SK-N-SH (cell line): ENCODE measurements around the gene CFAP91. TPM values are rescaled to one million over a fixed set of nuclear protein-coding genes. Genes with fewer than 3 reads are reported as not detected.

ENCODE experiments used
- CTCF ChIA-PET: fragments of 300-600, 350-600 bp; formaldehyde crosslinking; extraction: SDS; loops from one replicate; lab custom pipeline; 2021; lab: Yijun Ruan, JAX
- POLR2A ChIA-PET: fragments of 350-600 bp; sonication (Branson Sonifier 250); formaldehyde crosslinking; extraction: SDS; loops from one replicate; lab custom pipeline; 2020; ENCODE audit warnings: antibody characterized with exemption, inconsistent platforms; lab: Yijun Ruan, JAX
- DNase-seq: peaks from one replicate; pipeline ENCODE4 v3.0.0; 2012
- H2AFZ ChIP-seq: fragments of 200-600 bp; sonication (generic); 2 replicates; pipeline ENCODE4 v1.8.1; 2016; ENCODE audit warnings: antibody characterized with exemption, mild to moderate bottlenecking, low read depth
- H3F3A ChIP-seq: fragments of 200-600 bp; sonication (generic); replicated peaks from 2 replicates; pipeline ENCODE3; 2016; ENCODE audit warnings: antibody characterized with exemption, mild to moderate bottlenecking; ENCODE audit not compliant: insufficient read depth
- H3K27ac ChIP-seq, 2 experiments: fragments of 200-500 bp in 1 of 2; fragments of 200-600 bp in 1 of 2; sonication (Bioruptor generic) in 1 of 2; sonication (generic), shearing (Covaris generic) in 1 of 2; 2 replicates each; pipeline versions ENCODE4 v1.5.1 to v1.6.1; 2014 to 2016; ENCODE audit warnings: low read depth in 2 of 2, inconsistent platforms in 1 of 2, low read length in 1 of 2, mild to moderate bottlenecking in 1 of 2, mixed read lengths in 1 of 2
- H3K27me3 ChIP-seq: fragments of 200-600 bp; sonication (generic), shearing (Covaris generic); 2 replicates; pipeline ENCODE4 v1.6.1; 2016; ENCODE audit warnings: mixed run types; ENCODE audit not compliant: insufficient read depth
- H3K36me3 ChIP-seq, 2 experiments: fragments of 200-500 bp in 1 of 2; fragments of 200-600 bp in 1 of 2; sonication (Bioruptor generic) in 1 of 2; sonication (generic) in 1 of 2; replicated peaks in 1 of 2; 2 replicates each; pipeline versions ENCODE3 to v1.5.1; 2014 to 2016; ENCODE audit warnings: low read length in 1 of 2, mild to moderate bottlenecking in 1 of 2; ENCODE audit not compliant: insufficient read depth in 2 of 2, control insufficient read depth in 1 of 2
- H3K4me1 ChIP-seq, 2 experiments: fragments of 200-500 bp in 1 of 2; fragments of 200-600 bp in 1 of 2; sonication (Bioruptor generic) in 1 of 2; sonication (generic), shearing (Covaris generic) in 1 of 2; 2 replicates each; pipeline versions ENCODE4 v1.5.1 to v1.6.1; 2014 to 2016; ENCODE audit warnings: low read depth in 1 of 2, low read length in 1 of 2, mixed run types in 1 of 2; ENCODE audit not compliant: insufficient read depth in 2 of 2, control insufficient read depth in 1 of 2
- H3K4me2 ChIP-seq: fragments of 200-600 bp; sonication (generic), shearing (Covaris generic); 2 replicates; pipeline ENCODE4 v1.6.1; 2017; ENCODE audit warnings: mixed run types
- H3K4me3 ChIP-seq, 2 experiments: fragments of 200-500 bp in 1 of 2; fragments of 200-600 bp in 1 of 2; sonication (Bioruptor generic) in 1 of 2; sonication (generic), shearing (Covaris generic) in 1 of 2; 2 replicates each; pipeline versions ENCODE4 v1.5.1 to v1.8.1; 2014 to 2016; ENCODE audit warnings: low read depth in 2 of 2, inconsistent platforms in 1 of 2, low read length in 1 of 2, mild to moderate bottlenecking in 1 of 2, mixed read lengths in 1 of 2, moderate library complexity in 1 of 2
- H3K79me2 ChIP-seq: fragments of 200-600 bp; sonication (generic); 2 replicates; pipeline ENCODE4 v1.8.1; 2017; ENCODE audit warnings: mild to moderate bottlenecking; ENCODE audit not compliant: insufficient read depth
- H3K9ac ChIP-seq: fragments of 200-600 bp; sonication (generic); 2 replicates; pipeline ENCODE4 v1.6.1; 2017; ENCODE audit warnings: mixed run types
- H3K9me2 ChIP-seq: fragments of 200-600 bp; sonication (generic); 2 replicates; pipeline ENCODE4 v1.6.1; 2017; ENCODE audit warnings: mixed run types
- H3K9me3 ChIP-seq: fragments of 200-600 bp; sonication (generic); 2 replicates; pipeline ENCODE4 v1.6.1; 2017; ENCODE audit warnings: mixed run types, mild to moderate bottlenecking, moderate library complexity
- H4K20me1 ChIP-seq: fragments of 200-600 bp; sonication (generic); 2 replicates; pipeline ENCODE4 v1.6.1; 2017; ENCODE audit warnings: mild to moderate bottlenecking, mixed run types; ENCODE audit not compliant: insufficient read depth
- CHD2 ChIP-seq: fragments of 150-350 bp; IDR thresholded peaks from 2 replicates; pipeline ENCODE4 v1.6.1; 2018; ENCODE audit warnings: low read length; ENCODE audit not compliant: partially characterized antibody
- ELF1 ChIP-seq: IDR thresholded peaks from 2 replicates; pipeline ENCODE4 v1.4.0; 2012
- EP300 ChIP-seq, 2 experiments: IDR thresholded peaks; 2 replicates each; pipeline versions ENCODE4 v1.4.0 to v1.6.1; 2012; ENCODE audit warnings: borderline replicate concordance in 1 of 2, low read depth in 1 of 2, low read length in 1 of 2
- EZH2phosphoT487 ChIP-seq: fragments of 200-600 bp; sonication (generic); IDR thresholded peaks from 2 replicates; pipeline ENCODE4 v1.6.1; 2017; ENCODE audit warnings: low read depth, mixed run types, mild to moderate bottlenecking, antibody characterized with exemption, moderate library complexity, borderline replicate concordance
- FOXJ3 ChIP-seq: sonication (generic); formaldehyde crosslinking; IDR thresholded peaks from 2 replicates; pipeline ENCODE4 v1.5.1; 2020; ENCODE audit warnings: mild to moderate bottlenecking, missing genetic modification reagents
- GABPA ChIP-seq: IDR thresholded peaks from 2 replicates; pipeline ENCODE4 v1.4.0; 2012; ENCODE audit warnings: low read depth, mild to moderate bottlenecking
- MEF2A ChIP-seq: IDR thresholded peaks from 2 replicates; pipeline ENCODE4 v1.4.0; 2012; ENCODE audit warnings: low read depth, borderline replicate concordance
- MXI1 ChIP-seq: IDR thresholded peaks from 2 replicates; pipeline ENCODE4 v1.6.1; 2012; ENCODE audit warnings: mild to moderate bottlenecking, low read depth, low read length, improper control_type of control experiment
- RAD21 ChIP-seq: IDR thresholded peaks from 2 replicates; pipeline ENCODE4 v1.6.1; 2012; ENCODE audit warnings: mild to moderate bottlenecking, low read length
- RCOR1 ChIP-seq: fragments of 150-350 bp; IDR thresholded peaks from 2 replicates; pipeline ENCODE4 v1.6.1; 2017; ENCODE audit warnings: antibody characterized with exemption, low read length
- SMC3 ChIP-seq: IDR thresholded peaks from 2 replicates; pipeline ENCODE4 v1.6.1; 2012; ENCODE audit warnings: low read depth, low read length, improper control_type of control experiment
- TCF12 ChIP-seq: IDR thresholded peaks from 2 replicates; pipeline ENCODE4 v1.4.0; 2012
- TEAD4 ChIP-seq: IDR thresholded peaks from 2 replicates; pipeline ENCODE4 v1.4.0; 2012; ENCODE audit warnings: mild to moderate bottlenecking, borderline replicate concordance; ENCODE audit not compliant: insufficient read depth
- YY1 ChIP-seq: IDR thresholded peaks from 2 replicates; pipeline ENCODE4 v1.4.0; 2012; ENCODE audit warnings: low read depth, mild to moderate bottlenecking
- WGBS: methylation state at CpG from one replicate; pipeline ENCODE4 v1.1.6; 2017; ENCODE audit warnings: low lambda C conversion rate; 5-methylcytosine and 5-hydroxymethylcytosine counted together
- polyA plus RNA-seq, 3 experiments: library from polyadenylated mRNA; depleted of rRNA; stranded (reverse); fragments of >200 nt; gene quantifications; 2 replicates each; pipeline ENCODE4 v1.2.3, GENCODE V29; 2012
- TF ChIP-seq, protein P1 (sequence below): fragments of 150-350 bp; IDR thresholded peaks from 2 replicates; pipeline ENCODE4 v1.6.1; 2016; ENCODE audit warnings: mild to moderate bottlenecking, low read depth, low read length
- TF ChIP-seq, protein P2 (sequence below): IDR thresholded peaks from 2 replicates; pipeline ENCODE4; 2012
- TF ChIP-seq, protein P3 (sequence below): IDR thresholded peaks from 2 replicates; pipeline ENCODE4 v1.4.0; 2012; ENCODE audit warnings: low read depth, borderline replicate concordance
- TF ChIP-seq, protein P4 (sequence below): IDR thresholded peaks from 2 replicates; pipeline ENCODE4 v1.4.0; 2012; ENCODE audit warnings: low read depth
- TF ChIP-seq, protein P5 (sequence below): fragments of 200-600 bp; sonication (generic); IDR thresholded peaks from 2 replicates; pipeline ENCODE4 v1.6.1; 2017; ENCODE audit warnings: antibody characterized with exemption, mild to moderate bottlenecking, moderate library complexity

The CFAP91 gene
- polyA plus RNA-seq, 1 of the 3 experiments (the other 2 are of a cell fraction) = 3.7 TPM

DNA sequence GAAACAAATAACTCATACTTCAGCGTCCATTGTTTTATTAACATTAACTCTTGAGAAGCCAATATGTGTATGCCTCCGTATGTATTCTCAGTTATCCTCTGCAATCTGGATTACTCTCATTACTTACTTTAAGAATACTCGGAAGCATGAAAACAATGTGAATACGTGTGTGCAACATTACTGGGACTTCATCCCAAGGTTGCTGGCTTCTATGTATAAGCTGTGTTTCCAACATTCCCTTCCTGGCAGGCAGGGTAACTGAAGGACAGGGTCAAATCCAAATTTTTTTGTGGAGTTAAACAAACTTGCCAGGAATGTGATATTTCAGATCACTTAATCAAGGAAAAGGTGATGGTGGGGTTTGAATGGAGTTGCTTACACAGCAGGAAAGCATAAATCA, 44.5 kb downstream of the CFAP91 start:
- Histone ChIP-seq H3K27ac (no peak overlapping the region), H4K20me1 (no peaks in the 10 kb centered on the region), H3F3A (no peaks in the 10 kb centered on the region), H3K27me3 (no peaks in the 10 kb centered on the region)
- no peak for DNase-seq
- TF ChIP-seq TCF12 = no peak
- no peak for TF ChIP-seq MEF2A
- TF ChIP-seq GABPA = no peak
- TF ChIP-seq, protein P1, sequence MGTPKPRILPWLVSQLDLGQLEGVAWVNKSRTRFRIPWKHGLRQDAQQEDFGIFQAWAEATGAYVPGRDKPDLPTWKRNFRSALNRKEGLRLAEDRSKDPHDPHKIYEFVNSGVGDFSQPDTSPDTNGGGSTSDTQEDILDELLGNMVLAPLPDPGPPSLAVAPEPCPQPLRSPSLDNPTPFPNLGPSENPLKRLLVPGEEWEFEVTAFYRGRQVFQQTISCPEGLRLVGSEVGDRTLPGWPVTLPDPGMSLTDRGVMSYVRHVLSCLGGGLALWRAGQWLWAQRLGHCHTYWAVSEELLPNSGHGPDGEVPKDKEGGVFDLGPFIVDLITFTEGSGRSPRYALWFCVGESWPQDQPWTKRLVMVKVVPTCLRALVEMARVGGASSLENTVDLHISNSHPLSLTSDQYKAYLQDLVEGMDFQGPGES = no peak
- no peak for TF ChIP-seq YY1
- TF ChIP-seq, all 33 proteins: peak for 0
- Histone ChIP-seq H3K79me2 (no peaks in the 10 kb centered on the region), H3K9me3 (no peaks in the 10 kb centered on the region), H3K4me3 (no peak overlapping the region), H3K9me2 (no peaks in the 10 kb centered on the region), H3K4me2 (no peak overlapping the region), H3K4me1 (no peaks in the 10 kb centered on the region), H2AFZ (no peak overlapping the region), H3K9ac (no peak overlapping the region), H3K36me3 (no peaks in the 10 kb centered on the region)
- ChIA-PET CTCF (interaction anchor here (1.0 to 1.5 kb wide), 3 partner anchors 19 to 865 kb away, joined by 3 read pairs; no protein-coding TSS in a partner anchor), POLR2A (no interaction called here)
- WGBS = 91% methylated on average over 4 of the region's 4 CpGs

DNA sequence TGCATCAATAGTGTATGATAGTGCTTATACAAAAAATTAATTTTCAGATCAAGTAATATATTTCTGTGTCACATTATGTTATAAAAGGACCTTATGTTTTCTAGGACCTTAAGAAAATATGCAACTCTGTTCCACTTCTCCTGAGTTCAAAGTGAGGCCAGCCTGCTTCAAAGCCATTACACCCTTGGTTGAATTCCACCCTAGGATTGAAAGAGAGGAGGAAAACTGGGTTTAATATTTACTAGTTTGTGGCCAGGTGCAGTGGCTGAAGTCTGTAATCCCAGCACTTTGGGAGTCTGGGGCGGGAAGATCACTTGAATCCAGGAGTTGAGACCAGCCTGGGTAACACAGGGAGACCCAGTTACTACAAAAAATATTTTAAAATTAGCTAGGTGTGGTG, 46.2 kb downstream of the CFAP91 start:
- H2AFZ ChIP-seq = no peak overlapping the region
- H3K9ac ChIP-seq = no peak overlapping the region
- H3K27ac ChIP-seq = no peak overlapping the region
- no peaks in the 10 kb centered on the region for H3K79me2 ChIP-seq
- H3K27me3 ChIP-seq = no peaks in the 10 kb centered on the region
- no peaks in the 10 kb centered on the region for H3F3A ChIP-seq
- CTCF ChIA-PET = no interaction called here
- H3K9me2 ChIP-seq = no peaks in the 10 kb centered on the region
- H4K20me1 ChIP-seq = no peaks in the 10 kb centered on the region
- POLR2A ChIA-PET = no interaction called here
- no peak overlapping the region for H3K4me3 ChIP-seq
- no peaks in the 10 kb centered on the region for H3K36me3 ChIP-seq
- TF ChIP-seq, protein P2, sequence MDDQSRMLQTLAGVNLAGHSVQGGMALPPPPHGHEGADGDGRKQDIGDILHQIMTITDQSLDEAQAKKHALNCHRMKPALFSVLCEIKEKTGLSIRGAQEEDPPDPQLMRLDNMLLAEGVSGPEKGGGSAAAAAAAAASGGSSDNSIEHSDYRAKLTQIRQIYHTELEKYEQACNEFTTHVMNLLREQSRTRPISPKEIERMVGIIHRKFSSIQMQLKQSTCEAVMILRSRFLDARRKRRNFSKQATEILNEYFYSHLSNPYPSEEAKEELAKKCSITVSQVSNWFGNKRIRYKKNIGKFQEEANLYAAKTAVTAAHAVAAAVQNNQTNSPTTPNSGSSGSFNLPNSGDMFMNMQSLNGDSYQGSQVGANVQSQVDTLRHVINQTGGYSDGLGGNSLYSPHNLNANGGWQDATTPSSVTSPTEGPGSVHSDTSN = no peak
- TF ChIP-seq, protein P3, sequence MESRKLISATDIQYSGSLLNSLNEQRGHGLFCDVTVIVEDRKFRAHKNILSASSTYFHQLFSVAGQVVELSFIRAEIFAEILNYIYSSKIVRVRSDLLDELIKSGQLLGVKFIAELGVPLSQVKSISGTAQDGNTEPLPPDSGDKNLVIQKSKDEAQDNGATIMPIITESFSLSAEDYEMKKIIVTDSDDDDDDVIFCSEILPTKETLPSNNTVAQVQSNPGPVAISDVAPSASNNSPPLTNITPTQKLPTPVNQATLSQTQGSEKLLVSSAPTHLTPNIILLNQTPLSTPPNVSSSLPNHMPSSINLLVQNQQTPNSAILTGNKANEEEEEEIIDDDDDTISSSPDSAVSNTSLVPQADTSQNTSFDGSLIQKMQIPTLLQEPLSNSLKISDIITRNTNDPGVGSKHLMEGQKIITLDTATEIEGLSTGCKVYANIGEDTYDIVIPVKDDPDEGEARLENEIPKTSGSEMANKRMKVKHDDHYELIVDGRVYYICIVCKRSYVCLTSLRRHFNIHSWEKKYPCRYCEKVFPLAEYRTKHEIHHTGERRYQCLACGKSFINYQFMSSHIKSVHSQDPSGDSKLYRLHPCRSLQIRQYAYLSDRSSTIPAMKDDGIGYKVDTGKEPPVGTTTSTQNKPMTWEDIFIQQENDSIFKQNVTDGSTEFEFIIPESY = no peak
- no peak for TF ChIP-seq EP300 (IDR thresholded peaks at IDR 0.05; ENCODE audit: borderline replicate concordance in 1 of 2, low read depth in 1 of 2, low read length in 1 of 2)
- no peak for TF ChIP-seq FOXJ3 (CRISPR knock-in tag)
- TF ChIP-seq, protein P4, sequence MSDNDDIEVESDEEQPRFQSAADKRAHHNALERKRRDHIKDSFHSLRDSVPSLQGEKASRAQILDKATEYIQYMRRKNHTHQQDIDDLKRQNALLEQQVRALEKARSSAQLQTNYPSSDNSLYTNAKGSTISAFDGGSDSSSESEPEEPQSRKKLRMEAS = no peak
- TF ChIP-seq, protein P1 = no peak
- TF ChIP-seq RAD21 = no peak
- no peak for TF ChIP-seq RCOR1
- no peak for TF ChIP-seq SMC3
- TF ChIP-seq EZH2phosphoT487 = no peak
- TF ChIP-seq ELF1 = no peak
- TF ChIP-seq TEAD4 = no peak
- TF ChIP-seq MXI1 = no peak
- TF ChIP-seq, protein P5, sequence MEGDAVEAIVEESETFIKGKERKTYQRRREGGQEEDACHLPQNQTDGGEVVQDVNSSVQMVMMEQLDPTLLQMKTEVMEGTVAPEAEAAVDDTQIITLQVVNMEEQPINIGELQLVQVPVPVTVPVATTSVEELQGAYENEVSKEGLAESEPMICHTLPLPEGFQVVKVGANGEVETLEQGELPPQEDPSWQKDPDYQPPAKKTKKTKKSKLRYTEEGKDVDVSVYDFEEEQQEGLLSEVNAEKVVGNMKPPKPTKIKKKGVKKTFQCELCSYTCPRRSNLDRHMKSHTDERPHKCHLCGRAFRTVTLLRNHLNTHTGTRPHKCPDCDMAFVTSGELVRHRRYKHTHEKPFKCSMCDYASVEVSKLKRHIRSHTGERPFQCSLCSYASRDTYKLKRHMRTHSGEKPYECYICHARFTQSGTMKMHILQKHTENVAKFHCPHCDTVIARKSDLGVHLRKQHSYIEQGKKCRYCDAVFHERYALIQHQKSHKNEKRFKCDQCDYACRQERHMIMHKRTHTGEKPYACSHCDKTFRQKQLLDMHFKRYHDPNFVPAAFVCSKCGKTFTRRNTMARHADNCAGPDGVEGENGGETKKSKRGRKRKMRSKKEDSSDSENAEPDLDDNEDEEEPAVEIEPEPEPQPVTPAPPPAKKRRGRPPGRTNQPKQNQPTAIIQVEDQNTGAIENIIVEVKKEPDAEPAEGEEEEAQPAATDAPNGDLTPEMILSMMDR = no peak
- no peak for TF ChIP-seq CHD2
- no peak for TF ChIP-seq YY1
- H3K9me3 ChIP-seq = no peaks in the 10 kb centered on the region
- no peak overlapping the region for H3K4me2 ChIP-seq
- DNase-seq = no peak
- 67% methylated on average over 1 of the region's 1 CpG for WGBS
- H3K4me1 ChIP-seq = no peaks in the 10 kb centered on the region
